ENCODE results near the gene IMMP2L. TPM values are rescaled to one million over a fixed set of nuclear protein-coding genes. Genes with fewer than 3 reads are reported as not detected.

Gene IMMP2L
- total RNA-seq, 1 donor from 2014 or later: 21.5 TPM

DNA sequence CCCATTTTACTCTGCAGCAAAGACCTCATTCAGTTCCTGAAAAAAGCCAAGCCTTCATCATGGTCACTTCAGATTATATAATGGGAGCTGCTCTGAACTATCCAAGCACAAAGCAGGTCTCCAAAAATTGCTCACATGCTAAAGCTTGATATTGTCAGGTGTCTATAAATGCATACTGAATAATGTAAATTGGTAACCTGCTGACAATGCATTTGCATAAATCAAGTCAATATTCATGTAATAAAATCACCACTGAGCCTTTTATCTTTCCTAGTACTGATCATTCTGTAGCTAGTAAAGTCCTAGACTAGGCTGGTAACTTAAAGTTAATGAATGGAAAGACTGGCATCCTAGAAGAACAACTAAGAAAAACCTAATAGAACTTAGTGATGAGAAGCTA, 188.3 kb downstream of the IMMP2L start:
- no peak overlapping the region for H2AFZ ChIP-seq (replicated peaks)
- no peaks in the 10 kb centered on the region for H4K20me1 ChIP-seq (ENCODE audit: low read depth)
- H3K36me3 ChIP-seq: no peaks in the 10 kb centered on the region
- no peak overlapping the region for H3K27ac Mint-ChIP-seq
- H3F3A ChIP-seq (ENCODE audit: low read depth): no peaks in the 10 kb centered on the region
- no peaks in the 10 kb centered on the region for H3K79me2 ChIP-seq (ENCODE audit: low read depth)
- no peak overlapping the region for H3K4me2 ChIP-seq
- H3K4me1 ChIP-seq: no peaks in the 10 kb centered on the region
- H3K4me3 Mint-ChIP-seq: no peak overlapping the region
- H3K4me3 ChIP-seq: no peak overlapping the region
- H3K27me3 Mint-ChIP-seq (ENCODE audit: insufficient read depth, low read depth): peaks cover 2% of the 10 kb centered on the region
- no peaks in the 10 kb centered on the region for H3K9me3 ChIP-seq (ENCODE audit: low read depth)
- no peaks in the 10 kb centered on the region for H3K36me3 Mint-ChIP-seq
- H3K9me3 Mint-ChIP-seq: no peaks in the 10 kb centered on the region
- H3K4me1 Mint-ChIP-seq: no peaks in the 10 kb centered on the region
- H3K9ac ChIP-seq: no peak overlapping the region
- no peak for DNase-seq (ENCODE audit: low spot score)
- TF ChIP-seq CTCF (IDR thresholded peaks at IDR 0.05) (no peak), EZH2 (IDR thresholded peaks at IDR 0.05) (no peak), EZH2phosphoT487 (IDR thresholded peaks at IDR 0.05) (no peak)
- H3K27ac ChIP-seq: no peak overlapping the region
- H3K27me3 ChIP-seq: no peaks in the 10 kb centered on the region

DNA sequence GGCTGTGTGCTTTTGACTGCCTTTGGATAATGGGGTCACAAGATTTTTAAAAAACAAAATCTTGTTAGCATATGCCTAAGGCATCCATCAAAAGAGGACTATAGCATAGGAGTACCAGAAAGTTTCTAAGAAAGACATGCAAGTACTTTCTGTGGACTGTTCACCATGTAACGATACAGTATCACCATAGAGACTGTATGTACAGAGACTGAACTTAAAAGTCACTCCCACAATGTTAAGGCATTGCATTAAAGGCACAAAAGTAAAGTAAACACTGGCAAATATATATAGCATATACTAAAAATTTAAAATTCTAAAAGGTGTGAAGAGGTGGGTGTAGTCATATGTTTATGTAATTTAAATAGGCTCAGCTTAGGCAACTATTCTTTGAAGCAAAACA, 190.9 kb downstream of the IMMP2L start:
- Histone ChIP-seq H3K79me2 (ENCODE audit: low read depth) (no peaks in the 10 kb centered on the region), H4K20me1 (ENCODE audit: low read depth) (no peaks in the 10 kb centered on the region), H3K9me3 (ENCODE audit: low read depth) (no peaks in the 10 kb centered on the region), H3K27ac (no peak overlapping the region), H3K4me2 (no peak overlapping the region), H3K4me1 (no peaks in the 10 kb centered on the region), H3K36me3 (no peaks in the 10 kb centered on the region), H3F3A (ENCODE audit: low read depth) (no peaks in the 10 kb centered on the region), H3K27me3 (no peaks in the 10 kb centered on the region), H3K4me3 (no peak overlapping the region), H3K9ac (no peak overlapping the region), H2AFZ (replicated peaks) (no peak overlapping the region)
- H3K36me3 Mint-ChIP-seq: no peaks in the 10 kb centered on the region
- no peaks in the 10 kb centered on the region for H3K4me1 Mint-ChIP-seq
- peaks cover 2% of the 10 kb centered on the region for H3K27me3 Mint-ChIP-seq (ENCODE audit: insufficient read depth, low read depth)
- no peak for DNase-seq (ENCODE audit: low spot score)
- no peak overlapping the region for H3K4me3 Mint-ChIP-seq
- no peak overlapping the region for H3K27ac Mint-ChIP-seq
- TF ChIP-seq EZH2 (IDR thresholded peaks at IDR 0.05): no peak
- TF ChIP-seq EZH2phosphoT487 (IDR thresholded peaks at IDR 0.05): no peak
- no peak for TF ChIP-seq CTCF (IDR thresholded peaks at IDR 0.05)
- no peaks in the 10 kb centered on the region for H3K9me3 Mint-ChIP-seq

DNA sequence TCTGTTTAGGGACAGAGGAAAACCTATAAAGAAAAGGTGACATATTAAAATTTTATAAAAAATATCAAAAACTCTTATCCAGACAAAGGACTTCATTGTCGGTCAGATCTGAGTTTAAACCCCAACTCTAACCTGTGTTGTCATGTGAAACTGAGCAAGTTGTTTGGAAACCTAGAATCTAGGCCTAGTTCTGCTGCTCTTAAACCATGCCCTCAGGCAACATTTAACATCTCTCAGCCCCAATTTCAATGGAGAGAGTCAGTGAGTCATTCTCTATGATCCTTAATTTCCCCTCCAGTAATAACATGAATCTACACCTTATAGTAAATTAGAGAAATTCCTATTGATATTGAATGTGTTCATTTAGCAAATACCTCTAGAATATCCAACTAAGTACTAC, 192.3 kb downstream of the IMMP2L start:
- Histone ChIP-seq H3K27me3 (no peaks in the 10 kb centered on the region), H2AFZ (replicated peaks) (no peak overlapping the region), H3K79me2 (ENCODE audit: low read depth) (no peaks in the 10 kb centered on the region), H3K4me3 (no peak overlapping the region), H3K36me3 (no peaks in the 10 kb centered on the region), H3K9me3 (ENCODE audit: low read depth) (no peaks in the 10 kb centered on the region), H3K9ac (no peak overlapping the region), H3F3A (ENCODE audit: low read depth) (no peaks in the 10 kb centered on the region), H3K4me2 (no peak overlapping the region), H3K27ac (no peak overlapping the region), H3K4me1 (no peaks in the 10 kb centered on the region), H4K20me1 (ENCODE audit: low read depth) (no peaks in the 10 kb centered on the region)
- H3K36me3 Mint-ChIP-seq: no peaks in the 10 kb centered on the region
- TF ChIP-seq CTCF (IDR thresholded peaks at IDR 0.05): no peak
- no peak for TF ChIP-seq EZH2phosphoT487 (IDR thresholded peaks at IDR 0.05)
- no peak for TF ChIP-seq EZH2 (IDR thresholded peaks at IDR 0.05)
- no peak overlapping the region for H3K4me3 Mint-ChIP-seq
- no peaks in the 10 kb centered on the region for H3K27me3 Mint-ChIP-seq (ENCODE audit: insufficient read depth, low read depth)
- no peaks in the 10 kb centered on the region for H3K4me1 Mint-ChIP-seq
- H3K9me3 Mint-ChIP-seq: no peaks in the 10 kb centered on the region
- DNase-seq (ENCODE audit: low spot score): no peak
- H3K27ac Mint-ChIP-seq: no peak overlapping the region
